Keratinocyte (primary cell): ENCODE measurements around the gene SKP2. TPM values are rescaled to one million over a fixed set of nuclear protein-coding genes. Genes with fewer than 3 reads are reported as not detected.

Experiments used
- DNase-seq: peaks from one replicate; pipeline ENCODE4 v3.0.0-alpha.2; 2011; ENCODE audit warnings: low read depth, missing footprints, low spot score
- FAIRE-seq: peaks from 2 replicates; lab custom pipeline; 2011; peaks lifted over from hg19 to GRCh38; lab: Jason Lieb, UNC
- H2AFZ ChIP-seq: 2 replicates; pipeline ENCODE4 v1.6.0; 2012; ENCODE audit warnings: low read length, control low read depth, inconsistent platforms; ENCODE audit not compliant: control insufficient read depth
- H3K27ac ChIP-seq: 2 replicates; pipeline ENCODE4 v1.5.1; 2011; ENCODE audit warnings: low read length; ENCODE audit not compliant: control insufficient read depth, insufficient read depth
- H3K27me3 ChIP-seq: 3 replicates; pipeline ENCODE4 v1.6.0; 2011; ENCODE audit warnings: low read length; ENCODE audit not compliant: control insufficient read depth, insufficient read depth; ENCODE audit errors: extremely low read depth
- H3K36me3 ChIP-seq, 2 experiments: 2 replicates in 1 of 2; 3 replicates in 1 of 2; pipeline ENCODE4 v1.5.1; 2011; ENCODE audit warnings: low read length in 2 of 2, mild to moderate bottlenecking in 1 of 2; ENCODE audit not compliant: control insufficient read depth in 2 of 2, insufficient read depth in 2 of 2; ENCODE audit errors: extremely low read depth in 1 of 2
- H3K4me1 ChIP-seq: 3 replicates; pipeline ENCODE4 v1.5.1; 2011; ENCODE audit warnings: low read length; ENCODE audit not compliant: control insufficient read depth, insufficient read depth; ENCODE audit errors: extremely low read depth
- H3K4me2 ChIP-seq: 3 replicates; pipeline ENCODE4 v1.6.0; 2011; ENCODE audit warnings: low read depth, low read length; ENCODE audit not compliant: control insufficient read depth, insufficient read depth; ENCODE audit errors: extremely low read depth
- H3K4me3 ChIP-seq, 3 experiments: fragments of 200-600 bp in 1 of 3; sonication (generic) in 1 of 3; 2 replicates in 2 of 3; 3 replicates in 1 of 3; pipeline ENCODE4 v1.5.1; 2011 to 2016; ENCODE audit warnings: low read length in 3 of 3, mild to moderate bottlenecking in 3 of 3, control low read depth in 2 of 3, inconsistent platforms in 1 of 3, low read depth in 1 of 3, mixed read lengths in 1 of 3, mixed run types in 1 of 3, moderate library complexity in 1 of 3; ENCODE audit not compliant: control insufficient read depth in 2 of 3, insufficient read depth in 2 of 3; ENCODE audit errors: extremely low read depth in 1 of 3
- H3K79me2 ChIP-seq: 2 replicates; pipeline ENCODE4 v1.6.0; 2012; ENCODE audit warnings: low read length; ENCODE audit not compliant: control insufficient read depth, insufficient read depth
- H3K9ac ChIP-seq: 3 replicates; pipeline ENCODE4 v1.6.0; 2011; ENCODE audit warnings: low read length; ENCODE audit not compliant: control insufficient read depth, insufficient read depth; ENCODE audit errors: extremely low read depth
- H3K9me1 ChIP-seq: 3 replicates; pipeline ENCODE4 v1.6.0; 2011; ENCODE audit warnings: low read length; ENCODE audit not compliant: control insufficient read depth, insufficient read depth; ENCODE audit errors: extremely low read depth
- H3K9me3 ChIP-seq: 2 replicates; pipeline ENCODE4 v1.5.1; 2012; ENCODE audit warnings: low read depth, low read length; ENCODE audit not compliant: control insufficient read depth
- H4K20me1 ChIP-seq: 3 replicates; pipeline ENCODE4 v1.6.0; 2011; ENCODE audit warnings: low read length; ENCODE audit not compliant: control insufficient read depth, insufficient read depth; ENCODE audit errors: extremely low read depth
- EZH2 ChIP-seq: IDR thresholded peaks from one replicate; pipeline ENCODE4 v1.6.1; 2012; ENCODE audit warnings: inconsistent platforms, mild to moderate bottlenecking, low read length, moderate library complexity
- dilution Hi-C: fragments of 300-500 bp; cut with MboI; formaldehyde crosslinking; loops from one replicate; pipeline ENCODE4 v1.7.0; 2020; ENCODE audit warnings: low sequenced_read_pairs; ENCODE audit not compliant: extremely low pct_ligation_motif_present
- polyA plus RNA-seq, 5 experiments: library from polyadenylated mRNA; depleted of rRNA in 3 of 5; stranded (reverse) in 3 of 5; stranded (forward) in 1 of 5; unstranded in 1 of 5; fragments of >200 nt; gene quantifications; 1 replicate in 1 of 5; 2 replicates in 3 of 5; 3 replicates in 1 of 5; pipeline versions ENCODE4 v1.2.1 to v1.2.3, GENCODE V29; 2011 to 2012; ENCODE audit warnings: missing spikeins in 2 of 5, low read depth in 1 of 5, low replicate concordance in 1 of 5
- TF ChIP-seq, protein P1 (sequence below), 3 experiments: IDR thresholded peaks in 1 of 3; conservative IDR thresholded peaks in 1 of 3; optimal IDR thresholded peaks in 1 of 3; 2 replicates in 2 of 3; 3 replicates in 1 of 3; pipeline versions ENCODE3 to v1.5.1; 2011; ENCODE audit warnings: low read length in 3 of 3, mild to moderate bottlenecking in 3 of 3, moderate library complexity in 2 of 3, control low read depth in 1 of 3, inconsistent platforms in 1 of 3; ENCODE audit not compliant: insufficient read depth in 2 of 3; ENCODE audit errors: extremely low read depth in 1 of 3

The SKP2 gene
- polyA plus RNA-seq, 1 donor (not counting 4 experiments of a cell fraction or from before 2014, with no cell fraction given): 34.6 TPM

DNA sequence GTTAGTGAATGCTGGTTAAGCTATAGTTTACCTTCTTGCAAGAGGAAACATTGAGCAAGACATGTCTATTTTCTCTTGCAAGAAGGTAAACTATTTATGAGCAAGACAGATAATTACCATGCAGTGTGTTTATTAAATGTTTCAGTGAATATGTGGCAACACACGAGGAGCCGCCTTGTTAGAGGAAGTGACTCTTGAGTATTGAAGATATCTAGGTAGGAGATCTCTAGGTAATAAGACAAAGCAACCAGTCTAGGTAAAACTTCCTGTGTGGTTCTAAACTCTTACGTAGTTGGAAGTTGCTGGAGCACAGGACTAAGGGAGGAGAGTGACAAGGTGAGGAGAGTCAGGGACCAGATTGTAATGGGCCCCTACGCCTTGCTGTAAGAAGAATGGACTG lies 16.8 kb downstream of the SKP2 start:
- DNase-seq: no peak
- FAIRE-seq: no peak
- peaks cover 13% of the 10 kb centered on the region for H3K79me2 ChIP-seq
- H4K20me1 ChIP-seq: no peaks in the 10 kb centered on the region
- H3K36me3 ChIP-seq: peaks cover 36 to 41% of the 10 kb centered on the region in 2 experiments
- TF ChIP-seq EZH2: no peak
- TF ChIP-seq, protein P1, sequence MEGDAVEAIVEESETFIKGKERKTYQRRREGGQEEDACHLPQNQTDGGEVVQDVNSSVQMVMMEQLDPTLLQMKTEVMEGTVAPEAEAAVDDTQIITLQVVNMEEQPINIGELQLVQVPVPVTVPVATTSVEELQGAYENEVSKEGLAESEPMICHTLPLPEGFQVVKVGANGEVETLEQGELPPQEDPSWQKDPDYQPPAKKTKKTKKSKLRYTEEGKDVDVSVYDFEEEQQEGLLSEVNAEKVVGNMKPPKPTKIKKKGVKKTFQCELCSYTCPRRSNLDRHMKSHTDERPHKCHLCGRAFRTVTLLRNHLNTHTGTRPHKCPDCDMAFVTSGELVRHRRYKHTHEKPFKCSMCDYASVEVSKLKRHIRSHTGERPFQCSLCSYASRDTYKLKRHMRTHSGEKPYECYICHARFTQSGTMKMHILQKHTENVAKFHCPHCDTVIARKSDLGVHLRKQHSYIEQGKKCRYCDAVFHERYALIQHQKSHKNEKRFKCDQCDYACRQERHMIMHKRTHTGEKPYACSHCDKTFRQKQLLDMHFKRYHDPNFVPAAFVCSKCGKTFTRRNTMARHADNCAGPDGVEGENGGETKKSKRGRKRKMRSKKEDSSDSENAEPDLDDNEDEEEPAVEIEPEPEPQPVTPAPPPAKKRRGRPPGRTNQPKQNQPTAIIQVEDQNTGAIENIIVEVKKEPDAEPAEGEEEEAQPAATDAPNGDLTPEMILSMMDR (optimal IDR thresholded peaks at IDR 0.05 in 1 of 3, IDR thresholded peaks at IDR 0.05 in 1 of 3, conservative IDR thresholded peaks at IDR 0.05 in 1 of 3; ENCODE audit: extremely low read depth in 1 of 3, insufficient read depth in 2 of 3, low read length in 3 of 3): no peak
- H3K4me2 ChIP-seq: no peak overlapping the region
- no peaks in the 10 kb centered on the region for H3K27me3 ChIP-seq
- no peak overlapping the region for H3K27ac ChIP-seq
- H3K9ac ChIP-seq: no peak overlapping the region
- H3K4me1 ChIP-seq: no peaks in the 10 kb centered on the region
- no peak overlapping the region for H3K4me3 ChIP-seq
- dilution Hi-C loops: no loop called here
- no peak overlapping the region for H2AFZ ChIP-seq
- no peaks in the 10 kb centered on the region for H3K9me3 ChIP-seq
- no peaks in the 10 kb centered on the region for H3K9me1 ChIP-seq

DNA sequence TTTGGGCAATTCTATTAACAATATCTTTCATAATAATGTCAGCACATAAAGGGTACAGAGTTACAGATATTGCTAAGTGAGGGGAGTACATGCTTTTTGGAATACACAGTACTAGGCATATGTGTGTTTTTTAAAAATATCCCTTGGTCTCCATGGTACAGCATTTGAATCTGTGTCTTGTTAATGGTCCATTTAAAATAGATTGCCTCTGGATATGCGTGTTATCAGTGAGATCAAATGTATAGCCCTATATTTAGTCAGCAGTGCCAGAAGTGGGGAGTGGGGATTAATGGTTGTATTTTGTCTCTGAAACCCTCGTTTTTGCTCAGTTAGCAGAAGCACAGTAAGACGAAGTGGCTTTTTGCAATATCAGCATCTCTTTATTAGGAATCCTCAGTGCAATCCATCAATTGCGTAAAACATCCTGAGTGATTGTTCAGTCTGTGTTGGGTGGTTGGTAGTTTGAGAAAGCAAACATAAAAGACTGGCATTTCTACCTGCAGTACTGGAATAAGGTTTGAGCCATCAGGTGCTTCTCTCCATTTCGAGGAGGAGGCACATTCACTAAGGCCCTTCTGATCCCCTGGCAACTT lies 19.0 kb downstream of the SKP2 start:
- no peak for FAIRE-seq

More for the DNA sequence above, 19.0 kb downstream of the SKP2 start:
- Histone ChIP-seq H4K20me1 (no peaks in the 10 kb centered on the region), H2AFZ (no peak overlapping the region), H3K9ac (no peak overlapping the region), H3K4me2 (no peak overlapping the region), H3K4me3 (no peak overlapping the region), H3K79me2 (peaks cover 2% of the 10 kb centered on the region), H3K9me3 (no peaks in the 10 kb centered on the region), H3K4me1 (no peaks in the 10 kb centered on the region), H3K27ac (no peak overlapping the region), H3K27me3 (no peaks in the 10 kb centered on the region), H3K36me3 (peaks cover 36 to 41% of the 10 kb centered on the region in 2 experiments), H3K9me1 (no peaks in the 10 kb centered on the region)
- TF ChIP-seq, protein P1 (optimal IDR thresholded peaks at IDR 0.05 in 1 of 3, IDR thresholded peaks at IDR 0.05 in 1 of 3, conservative IDR thresholded peaks at IDR 0.05 in 1 of 3; ENCODE audit: extremely low read depth in 1 of 3, insufficient read depth in 2 of 3, low read length in 3 of 3): no peak
- no peak for TF ChIP-seq EZH2
- no peak for DNase-seq
- dilution Hi-C loops: no loop called here
